COLO829 (cell line): ENCODE measurements around the gene SAP25.
"Not testable (repeated sequence)": the region's sequence is repeated elsewhere in the genome, so short reads cannot be mapped to it uniquely, and the experiment has no call there.

Experiments
- DNase-seq: peaks from one replicate; pipeline ENCODE4 v3.0.0; 2012; ENCODE audit warnings: low spot score

The SAP25 gene

GRCh38 chr7:100575746-100576383 is 2.2 kb upstream of the SAP25 start:
- no peak for DNase-seq

GRCh38 chr7:100575206-100575631 is 1.5 kb upstream of the SAP25 start:
- DNase-seq = no peak

- no peak for DNase-seq
These were observed 884 bp upstream of the SAP25 start for GRCh38 chr7:100574362-100575205.

- DNase-seq = no peak
These were observed 588 bp downstream of the SAP25 start for GRCh38 chr7:100572949-100573675.

- DNase-seq = no peak
These were observed 1.3 kb downstream of the SAP25 start for GRCh38 chr7:100572281-100572948.

- DNase-seq = no peak
These were observed 1.9 kb downstream of the SAP25 start for GRCh38 chr7:100571829-100572116.

GRCh38 chr7:100570954-100571828 is 2.5 kb downstream of the SAP25 start:
- DNase-seq = no peak

GRCh38 chr7:100568896-100569844 is 4.5 kb downstream of the SAP25 start:
- no peak for DNase-seq

- DNase-seq = no peak
These were observed 5.4 kb downstream of the SAP25 start for GRCh38 chr7:100568176-100568895.

- DNase-seq = no peak
These were observed 5.9 kb downstream of the SAP25 start for GRCh38 chr7:100567751-100568175.

GRCh38 chr7:100567031-100567730 is 6.5 kb downstream of the SAP25 start:
- no peak for DNase-seq

GRCh38 chr7:100566018-100566531 is 7.6 kb downstream of the SAP25 start:
- no peak for DNase-seq

- no peak for DNase-seq
These were observed 8.5 kb downstream of the SAP25 start for GRCh38 chr7:100565133-100565571.

GRCh38 chr7:100564405-100564804 is 9.3 kb downstream of the SAP25 start:
- not testable (repeated sequence) for DNase-seq

GRCh38 chr7:100563809-100564400 is 9.8 kb downstream of the SAP25 start:
- DNase-seq = peak; percentile 87

GRCh38 chr7:100563100-100563564 is 10.6 kb downstream of the SAP25 start:
- no peak for DNase-seq

- DNase-seq = no peak
These were observed 11.3 kb downstream of the SAP25 start for GRCh38 chr7:100562195-100563099.
